CD4-positive, alpha-beta T cell treated with Interleukin-17A for 1 hour (primary cell): ENCODE measurements around the gene DMAP1.
A peak's percentile ranks its signal among the peaks of the same experiment; 100 is the strongest.

Experiments
- DNase-seq: peaks from one replicate; pipeline ENCODE4 v3.0.0-alpha.2; 2020

Gene DMAP1

GRCh38 chr1:44256762-44257554 is 43.7 kb downstream of the DMAP1 start:
- DNase-seq = no peak

DNA sequence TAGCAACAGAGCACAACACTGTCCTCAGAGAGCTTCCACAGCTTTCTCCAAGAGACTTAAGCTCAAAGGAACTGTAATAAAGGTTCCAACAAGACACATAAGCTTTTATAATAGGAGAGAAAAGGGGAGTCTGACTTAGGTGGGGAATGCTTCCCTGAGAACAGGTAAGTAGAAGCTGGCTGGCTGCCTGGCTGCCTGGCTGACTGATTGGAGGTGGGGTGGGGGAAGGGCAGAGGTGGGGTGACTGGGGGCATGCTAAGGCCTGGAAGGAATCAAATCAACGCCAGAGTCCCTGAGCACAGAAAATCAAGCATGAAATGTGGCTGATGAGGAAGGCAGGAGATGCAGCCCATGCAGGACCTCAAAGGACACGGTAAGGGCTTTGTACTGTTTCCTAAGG is 45.8 kb downstream of the DMAP1 start:
- DNase-seq = no peak

- DNase-seq = no peak
Observed at GRCh38 chr1:44260792-44261170, 47.5 kb downstream of the DMAP1 start.

DNA sequence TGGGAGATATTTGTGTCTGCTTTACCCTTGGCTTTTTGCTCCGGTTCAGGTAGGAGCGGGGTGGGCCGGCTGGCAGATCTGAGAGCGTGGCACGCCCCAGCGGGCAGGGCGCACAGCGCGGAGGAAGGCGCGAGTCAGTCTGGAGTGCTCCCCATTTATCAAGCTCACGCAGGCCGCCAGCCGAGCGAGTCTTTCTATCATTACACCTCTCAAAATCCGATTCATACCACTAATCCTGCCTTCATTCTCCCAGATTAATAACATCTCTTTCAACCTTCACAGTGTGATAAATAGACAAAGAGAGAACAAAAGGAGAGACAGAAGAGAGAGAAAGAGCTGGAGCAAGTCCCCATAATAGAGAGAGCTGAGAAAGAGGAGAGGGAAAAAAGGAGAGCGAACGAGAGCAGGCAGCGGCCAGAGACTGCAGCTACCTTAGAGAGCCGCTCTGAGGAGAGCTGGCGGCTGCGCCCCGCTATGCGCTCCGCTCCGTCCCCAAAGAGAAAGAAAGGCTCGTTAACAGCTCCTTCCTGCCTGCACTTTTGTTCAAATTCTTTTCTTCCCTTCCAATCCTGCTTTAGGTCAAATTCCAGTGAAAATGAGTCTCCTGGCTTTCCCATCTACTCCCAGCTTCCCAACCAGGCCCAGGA is 48.0 kb downstream of the DMAP1 start:
- no peak for DNase-seq

DNA sequence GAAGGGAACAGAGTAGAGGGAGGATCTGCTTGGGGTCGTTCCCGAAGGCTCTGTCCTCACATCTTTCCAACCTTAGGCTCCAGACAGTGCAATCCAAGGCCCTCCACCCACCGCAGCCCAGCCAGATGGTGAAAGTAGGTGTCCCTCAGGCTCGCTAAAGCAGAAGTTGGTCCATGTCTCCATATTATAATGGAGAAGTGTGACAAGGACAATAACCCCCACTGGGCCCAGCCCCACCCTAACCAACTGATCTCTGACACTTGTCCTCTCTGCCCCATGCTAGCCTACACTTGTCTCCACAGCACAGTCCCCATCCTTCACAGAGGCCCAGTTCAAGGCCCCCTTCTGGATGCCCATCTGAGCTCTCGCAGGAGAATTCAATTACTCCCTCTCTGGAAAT is 48.7 kb downstream of the DMAP1 start:
- no peak for DNase-seq

DNA sequence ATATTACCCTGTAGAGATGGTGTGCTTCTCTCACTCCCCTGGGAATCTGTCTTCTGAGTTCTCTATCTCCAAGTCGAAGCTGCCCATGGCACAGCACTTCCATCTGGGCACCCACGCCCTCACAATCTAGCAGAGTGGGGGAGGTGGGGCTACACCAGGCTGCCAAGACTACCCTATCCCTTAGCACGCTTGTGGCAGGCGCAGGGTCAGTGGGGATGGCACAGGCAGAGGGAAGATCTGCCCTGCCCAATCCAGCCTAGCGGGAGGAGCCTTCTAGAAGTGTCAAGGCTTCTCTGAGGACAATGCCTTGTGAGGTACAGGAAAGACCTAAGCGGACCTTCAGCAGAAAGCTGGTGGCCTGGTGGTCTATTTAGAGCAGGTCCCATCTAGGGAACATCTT is 49.1 kb downstream of the DMAP1 start:
- DNase-seq = no peak

- DNase-seq = no peak
Observed at GRCh38 chr1:44262816-44263567, 49.7 kb downstream of the DMAP1 start.

- DNase-seq = peak; percentile 10
Observed at GRCh38 chr1:44263568-44264450, 50.5 kb downstream of the DMAP1 start.

DNA sequence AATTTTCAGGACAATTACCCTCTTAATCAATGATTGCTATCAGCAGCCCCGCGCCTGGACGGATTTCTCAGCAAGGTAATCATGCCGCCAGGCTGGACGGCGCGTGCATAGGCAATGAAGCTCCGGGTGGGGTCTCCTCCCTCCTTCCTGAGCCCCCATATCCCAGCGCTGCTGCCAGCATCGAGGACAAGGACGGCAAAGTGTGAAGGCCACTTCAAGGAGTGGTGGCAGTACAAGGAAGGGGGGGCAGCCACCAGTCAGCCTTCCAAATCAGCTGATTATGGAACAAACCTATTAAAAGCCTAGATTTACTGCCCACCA is 51.1 kb downstream of the DMAP1 start:
- DNase-seq = no peak

DNA sequence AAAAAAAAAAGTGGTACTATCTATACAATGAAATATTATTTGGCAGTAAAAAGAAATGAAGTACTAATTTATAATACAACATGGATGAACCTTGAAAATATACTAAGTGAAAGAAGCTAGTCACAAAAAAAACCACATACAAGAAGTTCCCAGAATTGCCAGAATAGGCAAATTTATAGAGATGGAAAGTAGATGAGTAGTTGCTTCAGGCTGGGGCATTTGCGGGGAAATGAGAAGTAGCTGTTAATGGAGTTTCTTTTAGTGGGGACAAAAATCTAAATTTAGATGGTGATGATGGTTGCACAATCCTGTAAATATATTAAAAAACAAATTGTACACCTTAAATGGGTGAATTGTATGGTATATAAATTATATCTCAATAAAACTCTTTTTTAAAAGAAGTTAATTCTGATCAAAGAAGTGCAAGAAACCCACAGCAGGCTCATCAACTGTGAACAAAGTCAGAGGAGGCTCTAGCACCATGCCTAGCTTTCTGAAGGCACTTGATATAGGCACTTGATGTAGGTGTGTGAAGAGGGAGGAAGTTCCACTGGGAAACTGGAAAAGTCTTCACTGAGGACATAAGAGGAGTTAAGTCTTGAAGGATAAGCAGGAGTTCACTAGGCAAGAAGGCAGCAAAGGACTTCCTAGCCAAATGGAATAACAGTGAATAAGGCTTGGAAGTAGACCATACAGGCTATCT is 52.5 kb downstream of the DMAP1 start:
- no peak for DNase-seq

- DNase-seq = no peak
Observed at GRCh38 chr1:44266400-44267344, 53.4 kb downstream of the DMAP1 start.

- no peak for DNase-seq
Observed at GRCh38 chr1:44267438-44267837, 54.2 kb downstream of the DMAP1 start.

DNA sequence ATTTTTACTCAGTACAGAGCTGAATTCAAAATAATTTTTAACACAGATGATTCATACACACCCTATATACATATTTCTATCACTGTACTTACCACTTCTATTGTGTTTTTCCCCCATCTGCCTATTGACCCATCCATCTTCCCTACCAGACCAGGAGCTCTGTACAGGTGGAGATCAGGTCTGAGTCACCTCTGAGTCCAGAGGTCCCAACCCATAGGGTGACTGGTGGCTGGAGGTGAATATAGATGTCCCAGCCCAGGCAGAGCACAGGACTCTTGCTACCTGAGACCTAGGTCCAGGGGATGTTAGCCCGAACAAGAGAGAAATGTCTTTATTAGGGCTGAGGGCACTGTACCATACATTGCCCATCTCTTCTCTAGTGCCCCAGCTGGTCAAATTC is 54.8 kb downstream of the DMAP1 start:
- DNase-seq = no peak
